Stromal cell of bone marrow (primary cell): ENCODE data around the gene TMEM119.
"Not testable (repeated sequence)": the region's sequence is repeated elsewhere in the genome, so short reads cannot be mapped to it uniquely, and the experiment has no call there.

Experiments
- DNase-seq: peaks from one replicate; pipeline ENCODE4 v3.0.0-alpha.2; 2012; ENCODE audit warnings: low read depth

TMEM119 gene

DNA sequence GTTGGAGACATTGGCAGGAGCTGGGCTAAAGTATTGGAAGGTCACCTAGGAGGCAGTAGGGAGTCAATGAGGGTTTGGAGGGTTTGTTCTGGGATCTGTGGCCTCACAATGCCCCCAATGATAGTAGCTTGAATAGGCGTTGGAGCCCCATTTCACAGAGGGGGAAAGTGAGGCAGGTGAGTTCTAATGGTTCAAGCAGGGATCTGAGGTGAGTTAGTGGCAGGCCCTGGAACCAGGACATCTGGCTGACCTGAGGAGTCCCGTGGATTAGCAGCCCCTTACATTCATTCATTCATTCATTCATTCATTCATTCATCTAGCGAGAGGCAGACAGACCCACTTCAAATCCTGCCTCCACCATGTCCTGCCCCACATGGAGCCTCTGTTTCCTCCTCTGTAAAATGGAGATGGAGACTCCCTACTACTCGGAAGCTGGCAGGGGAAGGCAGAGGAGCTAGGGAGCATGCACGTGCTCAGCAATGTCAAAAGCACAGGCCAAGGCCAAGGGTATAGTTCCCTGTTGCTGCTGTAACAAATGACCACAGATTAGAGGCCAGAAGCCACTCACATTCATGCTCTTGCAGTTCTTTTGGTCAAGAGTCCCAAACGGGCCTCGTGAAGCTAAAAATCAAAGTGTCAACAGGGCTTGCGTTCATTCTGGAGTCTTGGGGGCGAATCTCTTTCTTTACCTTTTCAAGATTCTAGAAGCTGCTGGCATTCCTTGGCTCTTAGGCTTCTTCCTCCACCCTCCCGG is 2.2 kb upstream of the TMEM119 start:
- no peak for DNase-seq

DNA sequence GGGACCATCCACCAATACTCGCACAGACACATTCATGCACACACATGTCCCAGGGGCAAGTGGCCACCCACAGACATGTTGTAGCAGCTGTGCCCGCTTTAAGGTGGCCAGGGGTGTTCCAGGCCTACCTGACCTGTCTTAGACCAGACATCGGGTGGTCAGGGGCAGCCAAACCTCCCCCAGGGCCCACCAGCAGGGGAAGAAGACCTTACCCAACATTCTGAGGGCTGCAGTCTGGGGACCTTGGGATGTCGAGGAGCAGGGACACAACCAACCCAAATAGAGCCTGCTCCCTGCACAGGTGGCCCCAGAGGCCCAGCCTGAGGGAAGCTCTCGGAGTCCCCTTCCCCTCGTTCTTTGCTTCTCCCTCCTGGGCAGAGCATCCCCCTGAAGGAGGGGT is 1.7 kb upstream of the TMEM119 start:
- DNase-seq = no peak

DNA sequence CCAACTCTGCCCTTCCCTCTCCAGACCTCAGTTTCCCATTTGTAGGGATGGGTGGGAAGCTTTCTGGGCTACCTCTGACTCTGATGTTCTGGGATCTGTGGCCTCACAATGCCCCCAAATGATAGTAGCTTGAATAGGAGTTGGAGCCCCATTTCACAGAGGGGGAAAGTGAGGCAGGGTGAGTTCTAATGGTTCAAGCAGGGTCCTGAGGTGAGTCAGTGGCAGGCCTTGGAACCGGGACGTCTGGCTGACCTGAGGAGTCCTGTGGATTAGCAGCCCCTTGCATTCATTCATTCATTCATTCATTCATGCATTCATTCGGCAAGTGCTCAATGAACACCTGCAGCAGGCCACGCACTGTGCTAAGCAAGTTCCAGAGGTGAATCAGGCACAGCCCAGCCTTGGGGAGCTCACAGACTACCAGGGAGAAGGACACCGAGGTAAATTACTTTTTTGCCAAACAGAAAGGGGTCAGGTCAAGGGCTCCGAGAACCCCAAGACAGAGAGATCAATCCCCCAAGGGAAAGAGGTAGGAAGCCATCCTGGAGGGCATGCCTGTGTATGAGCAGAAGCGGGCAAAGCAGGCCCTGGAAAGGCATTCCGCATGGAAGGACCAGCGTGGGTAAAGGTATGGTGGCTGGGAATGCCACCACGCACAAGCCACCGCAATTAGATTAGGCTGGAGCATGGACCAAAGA is 818 bp upstream of the TMEM119 start:
- no peak for DNase-seq

DNA sequence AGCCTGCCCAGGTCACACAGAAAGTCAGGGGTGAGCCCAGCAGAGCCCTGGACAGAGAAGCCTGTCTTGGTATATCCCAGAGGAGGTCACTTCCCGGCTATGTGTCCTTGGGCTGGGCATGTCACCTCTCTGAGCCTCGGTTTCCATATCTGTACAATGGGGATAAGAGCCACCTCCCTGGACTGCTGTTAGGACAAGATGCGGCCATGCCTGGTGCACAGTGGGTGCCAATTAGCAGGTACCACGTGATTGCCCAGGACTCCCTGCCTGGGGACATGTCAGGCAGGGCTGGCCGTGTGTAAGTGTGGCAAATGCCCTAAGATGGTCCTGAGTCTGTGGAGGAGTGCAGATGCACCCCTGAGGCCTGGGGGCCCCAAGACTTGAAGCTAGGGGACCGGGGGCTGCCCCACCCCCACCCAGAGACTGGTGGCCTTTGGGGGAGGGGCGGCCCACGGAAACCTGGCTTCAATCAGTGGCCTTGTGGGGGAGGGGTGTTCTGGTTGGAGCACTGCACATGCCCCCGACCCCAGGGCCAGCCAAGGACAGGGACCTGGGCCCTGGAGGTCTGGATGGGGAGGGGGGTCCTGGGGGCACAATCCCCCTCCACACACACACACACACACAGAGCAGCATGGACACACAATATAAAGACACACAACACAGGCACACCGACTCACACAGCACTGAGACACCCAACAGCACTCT is 878 bp downstream of the TMEM119 start:
- DNase-seq = no peak

GRCh38 chr12:108595711-108596647 is 1.9 kb downstream of the TMEM119 start:
- DNase-seq = no peak

DNA sequence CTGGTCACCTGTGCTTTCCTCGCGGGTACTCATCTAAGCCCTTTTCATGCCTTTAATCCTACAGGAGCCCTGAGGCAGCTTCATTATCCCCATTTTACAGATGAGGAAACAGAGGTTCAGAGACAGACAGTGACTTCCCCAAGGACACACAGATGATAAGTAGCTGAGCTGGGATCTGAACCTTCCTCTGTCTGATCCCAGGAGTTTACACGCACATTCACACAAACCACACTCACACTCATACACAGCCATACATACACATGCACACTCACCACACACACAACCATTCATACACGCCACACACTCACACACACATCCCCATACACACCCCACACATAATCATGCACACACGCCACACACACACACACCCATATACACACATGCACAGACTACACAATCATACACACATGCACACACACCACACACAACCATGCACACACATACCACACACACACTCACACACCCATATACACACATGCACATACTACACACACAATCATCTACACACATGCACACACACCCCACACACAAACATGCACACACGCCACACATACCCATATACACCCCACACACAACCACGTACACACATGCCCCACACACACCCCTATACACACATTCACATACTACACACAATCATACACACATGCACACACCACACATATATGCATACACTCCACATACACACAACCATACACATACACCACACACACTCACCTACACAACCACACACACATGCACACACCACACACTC is 2.7 kb downstream of the TMEM119 start:
- DNase-seq = no peak

GRCh38 chr12:108594323-108594903 is 3.5 kb downstream of the TMEM119 start:
- no peak for DNase-seq

- DNase-seq = no peak
These were observed 5.6 kb downstream of the TMEM119 start for GRCh38 chr12:108592033-108592909.

DNA sequence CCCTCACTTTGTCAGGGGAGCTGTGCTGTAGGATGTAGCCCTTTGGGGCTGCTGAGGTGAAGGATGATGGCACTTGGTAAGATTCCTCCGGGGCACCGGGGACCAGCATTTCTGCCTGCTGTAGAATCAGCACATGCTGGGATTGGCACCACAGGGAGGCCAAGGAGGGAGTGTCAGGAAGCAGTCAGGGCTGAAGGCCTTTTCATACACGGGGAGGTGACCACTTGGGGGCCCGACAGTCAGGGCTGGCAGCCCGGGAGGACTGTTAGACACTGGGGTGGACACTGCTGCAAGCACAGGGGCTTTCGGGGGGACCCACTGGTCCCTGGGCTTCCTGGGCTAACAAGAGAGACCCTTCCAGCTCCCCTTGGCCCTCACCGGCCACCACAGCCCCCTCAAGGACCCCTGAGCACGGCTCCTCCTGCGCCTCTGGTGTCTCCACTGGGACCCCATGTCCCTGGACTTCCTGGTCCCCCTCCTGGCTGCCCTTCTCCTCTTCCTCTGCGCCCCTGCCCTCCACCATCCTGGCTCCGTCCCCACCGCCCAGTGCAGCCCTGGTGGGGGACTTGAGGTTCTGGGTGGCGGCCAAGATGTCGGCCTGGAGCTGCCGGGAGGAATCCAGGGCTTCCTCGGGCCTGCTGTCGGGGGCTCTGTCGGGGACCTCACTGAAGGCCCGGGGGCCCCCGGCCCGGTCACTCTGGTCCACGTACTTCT is 6.5 kb downstream of the TMEM119 start:
- no peak for DNase-seq

- not testable (repeated sequence) for DNase-seq
These were observed 7.4 kb downstream of the TMEM119 start for GRCh38 chr12:108590463-108590862.

DNA sequence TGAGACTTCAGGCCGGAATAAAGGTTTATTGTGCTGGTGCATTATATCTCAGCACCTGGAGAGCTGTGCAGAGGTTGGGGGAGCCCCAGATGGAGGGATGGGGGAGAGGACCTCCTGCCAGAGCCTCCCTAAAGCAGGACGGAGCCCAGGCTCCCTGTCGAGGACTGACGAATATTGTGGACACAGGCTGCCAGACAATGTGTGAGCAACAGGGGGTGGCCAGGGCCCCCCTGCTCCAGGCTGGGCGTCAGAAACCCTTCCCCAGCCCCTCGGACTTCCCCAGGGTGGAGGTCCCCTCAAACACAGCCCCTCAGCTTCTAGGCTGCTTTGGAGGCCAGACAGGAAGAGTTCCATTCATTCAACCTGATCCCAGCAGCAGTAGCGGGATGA is 8.0 kb downstream of the TMEM119 start:
- no peak for DNase-seq

GRCh38 chr12:108589028-108589839 is 8.7 kb downstream of the TMEM119 start:
- no peak for DNase-seq

DNA sequence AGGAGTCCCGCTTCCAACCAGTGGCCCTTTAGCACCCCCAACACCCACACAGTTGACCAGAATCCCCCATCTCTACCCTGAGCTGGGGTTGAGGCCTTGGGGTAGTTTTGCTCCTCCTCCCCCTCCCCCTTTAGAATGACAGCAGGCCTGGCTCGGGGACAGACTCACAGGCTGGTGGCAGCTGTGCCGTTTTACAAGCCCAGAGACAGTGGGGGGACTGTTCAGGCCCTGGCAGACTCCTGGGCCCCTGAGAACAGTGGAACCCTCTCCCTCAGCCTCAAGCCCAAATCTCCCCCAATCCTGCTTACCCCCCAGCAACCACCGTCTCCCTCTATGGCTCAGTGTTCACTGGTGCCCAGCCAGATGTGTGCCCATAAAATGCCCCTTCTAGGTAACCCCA is 10.1 kb downstream of the TMEM119 start:
- no peak for DNase-seq

GRCh38 chr12:108586306-108586705 is 11.6 kb downstream of the TMEM119 start:
- no peak for DNase-seq

DNA sequence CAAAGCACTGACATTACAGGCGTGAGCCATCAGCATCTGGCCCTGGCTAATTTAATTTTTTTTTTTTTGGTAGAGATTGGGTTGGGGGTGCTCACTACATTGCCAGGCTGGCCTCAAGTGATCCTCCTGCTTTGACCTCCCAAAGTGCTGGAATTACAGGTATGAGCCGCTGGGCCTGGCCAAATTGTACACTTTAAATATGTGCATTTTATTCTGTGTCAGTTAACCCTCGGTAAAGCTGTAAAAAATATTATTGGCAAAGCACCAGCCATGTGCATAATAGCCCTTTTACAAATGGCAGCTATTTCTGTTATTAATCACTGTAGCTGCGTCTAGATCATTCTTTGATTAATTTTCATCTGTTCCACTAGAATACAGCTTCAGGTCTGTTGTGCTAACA is 12.0 kb downstream of the TMEM119 start:
- DNase-seq = no peak

- DNase-seq = no peak
These were observed 13.3 kb downstream of the TMEM119 start for GRCh38 chr12:108584456-108585065.

DNA sequence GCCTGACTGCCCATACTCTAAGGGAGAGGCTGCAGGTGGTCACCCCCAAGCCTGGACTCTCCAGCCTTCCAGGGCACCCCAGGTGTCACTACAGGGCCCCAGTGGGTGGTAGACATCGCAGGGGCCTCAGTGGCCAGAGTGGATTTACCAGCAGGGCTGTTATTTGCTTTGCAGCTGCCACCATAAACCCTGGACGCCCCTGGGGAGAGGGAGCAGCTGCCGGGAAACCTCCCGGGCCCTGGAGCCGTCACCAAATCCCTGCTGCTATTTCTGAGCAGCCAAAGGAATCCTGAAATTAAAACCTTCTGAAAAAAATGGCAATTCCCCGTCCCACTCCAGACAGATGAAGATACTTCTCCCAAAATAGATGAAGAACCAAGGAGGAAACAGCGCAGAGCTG is 13.9 kb downstream of the TMEM119 start:
- no peak for DNase-seq
